ENCODE results near the gene LIPC. TPM values are rescaled to one million over a fixed set of nuclear protein-coding genes. Genes with fewer than 3 reads are reported as not detected.

The LIPC gene
- total RNA-seq, 1 experiment from 2014 or later = not detected

- H3K27ac Mint-ChIP-seq = no peak overlapping the region
- no peaks in the 10 kb centered on the region for H3K36me3 Mint-ChIP-seq
Observed at GRCh38 chr15:58446521-58446920, 14.7 kb downstream of the LIPC start.

More at GRCh38 chr15:58446521-58446920, 14.7 kb downstream of the LIPC start:
- CTCF ChIA-PET = no interaction called here
- peaks cover 36% of the 10 kb centered on the region for H3K4me1 Mint-ChIP-seq
- ATAC-seq (no peak), DNase-seq (ENCODE audit: low spot score) (no peak)
- H3K27me3 Mint-ChIP-seq (ENCODE audit: low read depth) = peaks cover 5% of the 10 kb centered on the region
- no peak for TF ChIP-seq E2F5 (CRISPR knock-in tag; IDR thresholded peaks at IDR 0.05)
- TF ChIP-seq NFATC4 (CRISPR knock-in tag; IDR thresholded peaks at IDR 0.05) = no peak
- no peak for TF ChIP-seq CBFB (CRISPR knock-in tag; IDR thresholded peaks at IDR 0.05; ENCODE audit: low read depth)
- TF ChIP-seq E2F4 (CRISPR knock-in tag; IDR thresholded peaks at IDR 0.05; ENCODE audit: borderline replicate concordance, low read depth) = no peak
- no peak for TF ChIP-seq ZNF281 (CRISPR knock-in tag; IDR thresholded peaks at IDR 0.05)
- TF ChIP-seq USF1 (CRISPR knock-in tag; IDR thresholded peaks at IDR 0.05) = no peak
- no peak for TF ChIP-seq HMGXB4 (CRISPR knock-in tag; IDR thresholded peaks at IDR 0.05)
- TF ChIP-seq ESRRA (CRISPR knock-in tag; IDR thresholded peaks at IDR 0.05; ENCODE audit: borderline replicate concordance) = no peak
- TF ChIP-seq MYBL2 (CRISPR knock-in tag; IDR thresholded peaks at IDR 0.05) = no peak
- no peak for TF ChIP-seq IRF1 (CRISPR knock-in tag; IDR thresholded peaks at IDR 0.05)
- TF ChIP-seq HMGA2 (CRISPR knock-in tag; IDR thresholded peaks at IDR 0.05) = no peak
- no peak for TF ChIP-seq NFE2L1 (CRISPR knock-in tag; IDR thresholded peaks at IDR 0.05)
- no peak for TF ChIP-seq ATF6 (CRISPR knock-in tag; IDR thresholded peaks at IDR 0.05)
- no peak for TF ChIP-seq FOXP1 (CRISPR knock-in tag; IDR thresholded peaks at IDR 0.05; ENCODE audit: borderline replicate concordance)
- TF ChIP-seq MAX (CRISPR knock-in tag; IDR thresholded peaks at IDR 0.05) = no peak
- TF ChIP-seq AR (CRISPR knock-in tag; IDR thresholded peaks at IDR 0.05) = no peak
- POLR2A ChIA-PET = interaction anchor here (0.6 kb wide), 1 partner anchor 353 kb away, joined by 4 read pairs; no protein-coding TSS in a partner anchor
- no peaks in the 10 kb centered on the region for H3K9me3 Mint-ChIP-seq
- no peak overlapping the region for H3K4me3 Mint-ChIP-seq
